Osteocyte (in vitro differentiated cells): Measurements from ENCODE around the gene GLB1L2. TPM values are rescaled to one million over a fixed set of nuclear protein-coding genes. Genes with fewer than 3 reads are reported as not detected.

Experiments
- DNase-seq: peaks from one replicate; pipeline ENCODE4 v3.0.0; 2021; ENCODE audit warnings: mixed read lengths; ENCODE audit not compliant: unreplicated experiment; ENCODE audit errors: extremely low spot score
- H3K27ac Mint-ChIP-seq: one replicate; pipeline ENCODE4 v1.8.0; 2021; ENCODE audit warnings: mild to moderate bottlenecking, mixed read lengths; ENCODE audit not compliant: unreplicated experiment
- H3K27me3 Mint-ChIP-seq: one replicate; pipeline ENCODE4 v1.8.0; 2021; ENCODE audit warnings: mixed read lengths; ENCODE audit not compliant: unreplicated experiment
- H3K36me3 Mint-ChIP-seq: one replicate; pipeline ENCODE4 v1.8.0; 2021; ENCODE audit warnings: mixed read lengths; ENCODE audit not compliant: unreplicated experiment
- H3K4me1 Mint-ChIP-seq: one replicate; pipeline ENCODE4 v1.8.0; 2021; ENCODE audit warnings: mixed read lengths; ENCODE audit not compliant: unreplicated experiment
- H3K4me3 Mint-ChIP-seq: one replicate; pipeline ENCODE4 v1.8.0; 2021; ENCODE audit warnings: mild to moderate bottlenecking, moderate library complexity, mixed read lengths; ENCODE audit not compliant: unreplicated experiment
- H3K9me3 Mint-ChIP-seq: one replicate; pipeline ENCODE4 v1.8.0; 2021; ENCODE audit warnings: mixed read lengths; ENCODE audit not compliant: unreplicated experiment
- total RNA-seq: library from RNA; stranded (reverse); gene quantifications from 2 replicates; pipeline ENCODE4 v1.2.1, GENCODE V29; 2021
- TF ChIP-seq, protein P1 (sequence below): fragments of 200-600 bp; sonication (generic); IDR thresholded peaks from 2 replicates; pipeline ENCODE4 v1.5.0; 2021; ENCODE audit warnings: antibody characterized with exemption, mild to moderate bottlenecking, moderate library complexity

GLB1L2 gene
- total RNA-seq, 1 donor from 2014 or later = not detected

- H3K27ac Mint-ChIP-seq = no peak overlapping the region
These were observed 40.6 kb upstream of the GLB1L2 start for GRCh38 chr11:134291196-134291595.

GRCh38 chr11:134292661-134293060 is 39.1 kb upstream of the GLB1L2 start:
- H3K4me3 Mint-ChIP-seq = no peak overlapping the region
- no peak for DNase-seq
- H3K27me3 Mint-ChIP-seq = peaks cover 16% of the 10 kb centered on the region
- H3K9me3 Mint-ChIP-seq = no peaks in the 10 kb centered on the region
- H3K36me3 Mint-ChIP-seq = no peaks in the 10 kb centered on the region
- H3K27ac Mint-ChIP-seq = no peak overlapping the region
- TF ChIP-seq, protein P1, sequence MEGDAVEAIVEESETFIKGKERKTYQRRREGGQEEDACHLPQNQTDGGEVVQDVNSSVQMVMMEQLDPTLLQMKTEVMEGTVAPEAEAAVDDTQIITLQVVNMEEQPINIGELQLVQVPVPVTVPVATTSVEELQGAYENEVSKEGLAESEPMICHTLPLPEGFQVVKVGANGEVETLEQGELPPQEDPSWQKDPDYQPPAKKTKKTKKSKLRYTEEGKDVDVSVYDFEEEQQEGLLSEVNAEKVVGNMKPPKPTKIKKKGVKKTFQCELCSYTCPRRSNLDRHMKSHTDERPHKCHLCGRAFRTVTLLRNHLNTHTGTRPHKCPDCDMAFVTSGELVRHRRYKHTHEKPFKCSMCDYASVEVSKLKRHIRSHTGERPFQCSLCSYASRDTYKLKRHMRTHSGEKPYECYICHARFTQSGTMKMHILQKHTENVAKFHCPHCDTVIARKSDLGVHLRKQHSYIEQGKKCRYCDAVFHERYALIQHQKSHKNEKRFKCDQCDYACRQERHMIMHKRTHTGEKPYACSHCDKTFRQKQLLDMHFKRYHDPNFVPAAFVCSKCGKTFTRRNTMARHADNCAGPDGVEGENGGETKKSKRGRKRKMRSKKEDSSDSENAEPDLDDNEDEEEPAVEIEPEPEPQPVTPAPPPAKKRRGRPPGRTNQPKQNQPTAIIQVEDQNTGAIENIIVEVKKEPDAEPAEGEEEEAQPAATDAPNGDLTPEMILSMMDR = no peak
- no peaks in the 10 kb centered on the region for H3K4me1 Mint-ChIP-seq

More at GRCh38 chr11:134291196-134291595, 40.6 kb upstream of the GLB1L2 start:
- Mint-ChIP-seq H3K36me3 (no peaks in the 10 kb centered on the region), H3K9me3 (no peaks in the 10 kb centered on the region), H3K27me3 (peaks cover 16% of the 10 kb centered on the region), H3K4me3 (no peak overlapping the region), H3K4me1 (no peaks in the 10 kb centered on the region)
- DNase-seq = no peak
- TF ChIP-seq, protein P1 = no peak

DNA sequence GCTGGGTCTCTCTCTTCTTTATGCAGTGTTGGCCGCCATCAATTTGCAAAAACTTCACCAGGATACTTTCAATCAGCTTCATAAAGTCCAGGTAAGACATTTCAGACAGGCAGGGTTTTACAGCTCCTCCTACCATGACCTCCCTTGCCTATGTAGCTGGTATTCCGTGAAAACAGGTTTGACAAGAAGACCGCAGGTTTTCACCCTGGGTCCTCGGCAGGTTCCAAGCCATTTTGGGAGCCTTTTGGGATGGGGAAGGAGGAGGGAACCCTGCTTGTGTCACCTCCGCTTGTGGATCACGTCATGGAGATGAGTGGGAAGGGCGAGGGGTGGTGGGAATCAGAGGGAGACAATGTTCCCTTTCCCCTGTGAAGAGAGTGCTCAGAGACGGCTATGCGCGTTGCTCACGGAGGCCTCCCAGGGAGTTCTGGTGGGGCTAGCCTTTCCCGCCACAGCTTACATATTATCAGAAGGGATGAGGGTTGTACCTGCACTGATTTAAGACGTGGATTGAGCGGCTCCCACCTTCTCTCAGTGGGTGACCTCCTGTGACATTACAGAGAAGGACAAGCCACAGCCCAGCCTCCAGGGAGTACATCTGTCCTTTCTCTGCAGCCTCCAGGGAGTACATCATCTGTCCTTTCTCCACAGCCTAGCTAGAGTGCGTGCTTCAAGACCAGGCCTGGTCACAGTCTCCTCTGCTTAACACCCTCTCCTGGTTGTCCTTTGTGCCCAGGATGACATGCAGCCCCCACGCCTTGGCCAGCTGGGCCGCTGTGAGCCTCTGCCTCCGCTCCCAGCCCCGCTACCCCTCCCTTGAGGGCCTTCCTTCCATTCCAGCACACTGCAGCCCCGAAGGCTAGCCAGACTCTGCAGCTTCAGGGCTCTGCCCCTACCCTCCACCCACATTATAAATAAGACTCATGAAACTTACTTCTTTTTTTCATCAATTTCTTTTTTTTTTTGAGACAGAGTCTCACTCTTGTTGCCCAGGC is 38.4 kb upstream of the GLB1L2 start:
- Mint-ChIP-seq H3K4me1 (no peaks in the 10 kb centered on the region), H3K27ac (no peak overlapping the region), H3K36me3 (no peaks in the 10 kb centered on the region), H3K9me3 (no peaks in the 10 kb centered on the region), H3K27me3 (peaks cover 11% of the 10 kb centered on the region), H3K4me3 (no peak overlapping the region)
- no peak for DNase-seq
- TF ChIP-seq, protein P1 = no peak

- Mint-ChIP-seq H3K27ac (no peak overlapping the region), H3K9me3 (no peaks in the 10 kb centered on the region), H3K27me3 (peaks cover 6% of the 10 kb centered on the region), H3K36me3 (no peaks in the 10 kb centered on the region), H3K4me1 (no peaks in the 10 kb centered on the region), H3K4me3 (no peak overlapping the region)
- TF ChIP-seq, protein P1 = no peak
- DNase-seq = no peak
These were observed 37.1 kb upstream of the GLB1L2 start for GRCh38 chr11:134294664-134295063.

DNA sequence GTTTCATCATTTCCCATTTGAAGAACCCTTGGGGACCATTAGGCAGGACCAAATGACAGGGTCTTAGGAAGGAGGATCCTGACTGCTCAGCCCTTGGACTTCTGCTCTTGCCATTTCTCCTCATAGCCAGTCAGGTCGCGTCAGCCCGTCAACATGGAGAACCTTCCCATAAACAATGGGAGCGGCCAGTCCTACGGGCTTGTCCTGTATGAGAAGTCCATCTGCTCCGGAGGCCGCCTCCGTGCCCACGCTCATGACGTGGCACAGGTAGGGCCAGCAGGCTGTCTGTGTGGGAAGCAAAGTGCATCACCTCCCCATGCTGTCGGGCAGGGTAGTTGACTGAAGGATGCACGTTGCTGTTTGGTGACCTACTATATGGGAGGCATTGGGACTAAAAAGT is 19.6 kb upstream of the GLB1L2 start:
- no peaks in the 10 kb centered on the region for H3K36me3 Mint-ChIP-seq
- no peak overlapping the region for H3K4me3 Mint-ChIP-seq
- no peak overlapping the region for H3K27ac Mint-ChIP-seq
- DNase-seq = no peak
- H3K27me3 Mint-ChIP-seq = peaks cover 24% of the 10 kb centered on the region
- H3K9me3 Mint-ChIP-seq = no peaks in the 10 kb centered on the region
- TF ChIP-seq, protein P1 = no peak
- H3K4me1 Mint-ChIP-seq = no peaks in the 10 kb centered on the region
